Activated CD4-positive, alpha-beta T cell treated with anti-CD3 and anti-CD28 coated beads for 1 hour (primary cell): Measurements from ENCODE around the gene ASTN2.
"Not testable (repeated sequence)": the region's sequence is repeated elsewhere in the genome, so short reads cannot be mapped to it uniquely, and the experiment has no call there.

Experiments used
- DNase-seq: peaks from one replicate; pipeline ENCODE4 v3.0.0-alpha.2; 2020

The ASTN2 gene

GRCh38 chr9:116464987-116465571 is 949.8 kb downstream of the ASTN2 start:
- DNase-seq: no peak

GRCh38 chr9:116464423-116464822 is 950.4 kb downstream of the ASTN2 start:
- no peak for DNase-seq

- no peak for DNase-seq
Observed at GRCh38 chr9:116461632-116462031, 953.2 kb downstream of the ASTN2 start.

GRCh38 chr9:116460026-116460425 is 954.8 kb downstream of the ASTN2 start:
- DNase-seq: no peak

- DNase-seq: no peak
Observed at GRCh38 chr9:116459576-116459975, 955.3 kb downstream of the ASTN2 start.

- DNase-seq: no peak
Observed at GRCh38 chr9:116456490-116457088, 958.3 kb downstream of the ASTN2 start.

GRCh38 chr9:116454539-116454938 is 960.3 kb downstream of the ASTN2 start:
- DNase-seq: not testable (repeated sequence)

- DNase-seq: no peak
Observed at GRCh38 chr9:116453785-116454184, 961.1 kb downstream of the ASTN2 start.

- no peak for DNase-seq
Observed at GRCh38 chr9:116452634-116453033, 962.2 kb downstream of the ASTN2 start.

- no peak for DNase-seq
Observed at GRCh38 chr9:116452227-116452626, 962.6 kb downstream of the ASTN2 start.

GRCh38 chr9:116451500-116452115 is 963.2 kb downstream of the ASTN2 start:
- DNase-seq: no peak

- no peak for DNase-seq
Observed at GRCh38 chr9:116450378-116451139, 964.3 kb downstream of the ASTN2 start.

GRCh38 chr9:116449949-116450348 is 964.9 kb downstream of the ASTN2 start:
- DNase-seq: no peak

- no peak for DNase-seq
Observed at GRCh38 chr9:116448431-116448830, 966.4 kb downstream of the ASTN2 start.

- no peak for DNase-seq
Observed at GRCh38 chr9:116447934-116448333, 966.9 kb downstream of the ASTN2 start.

- no peak for DNase-seq
Observed at GRCh38 chr9:116442528-116442927, 972.3 kb downstream of the ASTN2 start.

- no peak for DNase-seq
Observed at GRCh38 chr9:116437411-116438370, 977.2 kb downstream of the ASTN2 start.

GRCh38 chr9:116436121-116436520 is 978.7 kb downstream of the ASTN2 start:
- DNase-seq: no peak

GRCh38 chr9:116435706-116436105 is 979.2 kb downstream of the ASTN2 start:
- no peak for DNase-seq

GRCh38 chr9:116434314-116434713 is 980.5 kb downstream of the ASTN2 start:
- DNase-seq: no peak

- no peak for DNase-seq
Observed at GRCh38 chr9:116432051-116432450, 982.8 kb downstream of the ASTN2 start.

- no peak for DNase-seq
Observed at GRCh38 chr9:116430849-116431248, 984.0 kb downstream of the ASTN2 start.

GRCh38 chr9:116425244-116425643 is 989.6 kb downstream of the ASTN2 start:
- no peak for DNase-seq
